Measurements from ENCODE around the gene LUM.

LUM gene

GRCh38 chr12:91129662-91130362, 18.5 kb upstream of the LUM start:
- TF ChIP-seq, protein P1, sequence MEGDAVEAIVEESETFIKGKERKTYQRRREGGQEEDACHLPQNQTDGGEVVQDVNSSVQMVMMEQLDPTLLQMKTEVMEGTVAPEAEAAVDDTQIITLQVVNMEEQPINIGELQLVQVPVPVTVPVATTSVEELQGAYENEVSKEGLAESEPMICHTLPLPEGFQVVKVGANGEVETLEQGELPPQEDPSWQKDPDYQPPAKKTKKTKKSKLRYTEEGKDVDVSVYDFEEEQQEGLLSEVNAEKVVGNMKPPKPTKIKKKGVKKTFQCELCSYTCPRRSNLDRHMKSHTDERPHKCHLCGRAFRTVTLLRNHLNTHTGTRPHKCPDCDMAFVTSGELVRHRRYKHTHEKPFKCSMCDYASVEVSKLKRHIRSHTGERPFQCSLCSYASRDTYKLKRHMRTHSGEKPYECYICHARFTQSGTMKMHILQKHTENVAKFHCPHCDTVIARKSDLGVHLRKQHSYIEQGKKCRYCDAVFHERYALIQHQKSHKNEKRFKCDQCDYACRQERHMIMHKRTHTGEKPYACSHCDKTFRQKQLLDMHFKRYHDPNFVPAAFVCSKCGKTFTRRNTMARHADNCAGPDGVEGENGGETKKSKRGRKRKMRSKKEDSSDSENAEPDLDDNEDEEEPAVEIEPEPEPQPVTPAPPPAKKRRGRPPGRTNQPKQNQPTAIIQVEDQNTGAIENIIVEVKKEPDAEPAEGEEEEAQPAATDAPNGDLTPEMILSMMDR (conservative IDR thresholded peaks at IDR 0.05; ENCODE audit: low read depth) = no peak
- no peak overlapping the region for H3K27ac ChIP-seq
- CTCF ChIA-PET = no interaction called here
- no peak for DNase-seq (ENCODE audit: low spot score)
- POLR2A ChIA-PET (ENCODE audit: low non-redundant PET) = no interaction called here

- TF ChIP-seq, protein P1 (conservative IDR thresholded peaks at IDR 0.05; ENCODE audit: low read depth) = no peak
- H3K27ac ChIP-seq = no peak overlapping the region
- ChIA-PET CTCF (no interaction called here), POLR2A (ENCODE audit: low non-redundant PET) (no interaction called here)
- peak; percentile 4 for DNase-seq (ENCODE audit: low spot score)
Observed at GRCh38 chr12:91127751-91128150, 16.5 kb upstream of the LUM start.

- no peak for DNase-seq (ENCODE audit: low spot score)
- CTCF ChIA-PET = no interaction called here
- POLR2A ChIA-PET (ENCODE audit: low non-redundant PET) = no interaction called here
- no peak overlapping the region for H3K27ac ChIP-seq
- TF ChIP-seq, protein P1 (conservative IDR thresholded peaks at IDR 0.05; ENCODE audit: low read depth) = no peak
Observed at GRCh38 chr12:91127306-91127705, 16.0 kb upstream of the LUM start.

DNA sequence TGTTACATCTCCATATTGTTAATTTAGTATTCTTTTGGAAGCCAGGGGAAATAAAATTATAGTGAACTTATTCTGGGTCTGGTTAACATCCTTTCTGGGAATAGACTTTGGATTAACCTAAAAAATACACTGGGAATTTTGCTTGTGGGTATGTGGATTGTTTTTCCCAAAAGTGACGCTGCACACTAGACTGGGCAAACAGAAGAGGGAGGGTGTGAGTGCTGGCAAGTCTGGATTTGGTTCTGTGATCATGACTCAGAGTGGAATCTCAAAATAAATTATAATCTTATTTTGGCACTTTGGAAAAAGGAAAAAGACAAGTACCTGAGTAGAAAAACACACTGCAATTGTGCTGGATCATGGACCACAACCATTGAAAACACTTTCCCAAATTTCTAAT, 15.2 kb upstream of the LUM start:
- TF ChIP-seq, protein P1 (conservative IDR thresholded peaks at IDR 0.05; ENCODE audit: low read depth) = no peak
- DNase-seq (ENCODE audit: low spot score) = no peak
- ChIA-PET POLR2A (ENCODE audit: low non-redundant PET) (no interaction called here), CTCF (no interaction called here)
- no peak overlapping the region for H3K27ac ChIP-seq

DNA sequence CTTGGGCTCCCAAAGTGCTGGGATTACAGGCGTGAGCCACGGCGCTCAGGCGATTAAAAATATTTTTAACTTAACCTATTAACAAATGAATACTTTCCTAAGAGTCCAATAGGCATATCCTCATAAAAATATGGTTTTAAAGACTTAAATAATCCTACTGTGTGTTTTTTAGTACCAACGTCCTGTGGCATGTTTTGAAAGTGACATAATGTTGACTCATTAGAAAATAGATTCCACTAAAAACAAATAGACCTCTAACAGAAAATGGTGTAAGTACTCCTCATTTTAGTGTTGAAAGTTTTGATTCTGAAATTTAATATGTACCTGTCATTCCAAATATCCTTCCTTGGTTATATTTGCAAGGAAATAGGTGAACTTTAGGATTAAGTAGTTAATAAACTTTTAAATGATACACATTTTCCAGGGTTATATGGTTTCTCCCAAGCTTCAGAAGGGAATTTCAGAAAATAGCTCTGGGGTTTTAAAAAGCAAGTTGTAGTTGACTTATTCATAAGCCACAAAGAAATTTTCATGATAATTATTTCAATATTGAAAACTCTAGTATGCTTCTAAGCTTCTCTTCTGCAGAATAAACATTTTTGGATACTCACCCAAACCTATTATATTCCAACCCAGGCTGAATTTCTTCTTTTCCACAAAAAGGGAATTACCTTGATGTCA, 12.1 kb upstream of the LUM start:
- POLR2A ChIA-PET (ENCODE audit: low non-redundant PET) = no interaction called here
- CTCF ChIA-PET = no interaction called here
- no peak for DNase-seq (ENCODE audit: low spot score)

GRCh38 chr12:91120781-91121180, 9.5 kb upstream of the LUM start:
- ChIA-PET CTCF (no interaction called here), POLR2A (ENCODE audit: low non-redundant PET) (no interaction called here)
- no peak for DNase-seq (ENCODE audit: low spot score)
- TF ChIP-seq, protein P1 (conservative IDR thresholded peaks at IDR 0.05; ENCODE audit: low read depth) = no peak
- H3K27ac ChIP-seq = no peak overlapping the region

More for the DNA sequence above, 12.1 kb upstream of the LUM start:
- TF ChIP-seq, protein P1 (conservative IDR thresholded peaks at IDR 0.05; ENCODE audit: low read depth) = no peak
- no peak overlapping the region for H3K27ac ChIP-seq

Measured in RWPE1 (cell line).